Measurements from ENCODE around the gene JAZF1. TPM values are rescaled to one million over a fixed set of nuclear protein-coding genes. Genes with fewer than 3 reads are reported as not detected.

The JAZF1 gene
- total RNA-seq, 2 donors from 2014 or later = 4.0 to 4.9 TPM

DNA sequence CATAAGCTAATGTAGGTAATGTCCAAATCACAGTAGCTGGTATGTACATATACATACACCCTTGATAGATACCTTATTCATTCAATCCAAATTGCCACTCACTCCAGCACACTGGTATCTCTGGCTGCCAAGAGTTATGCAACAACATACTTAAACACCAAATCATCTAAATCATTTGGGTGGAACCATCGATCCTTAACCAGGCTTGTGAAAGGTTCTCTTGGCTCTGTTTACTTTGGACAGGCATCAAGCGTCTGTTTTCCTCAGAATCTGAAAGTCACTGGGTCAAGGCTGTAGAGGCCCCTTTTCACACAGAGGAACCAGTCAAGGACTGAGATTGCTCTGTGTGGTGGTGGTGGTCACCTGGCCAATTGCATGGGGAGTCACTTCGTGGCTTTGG, 24.6 kb downstream of the JAZF1 start:
- H3K4me1 ChIP-seq = peaks cover 33% of the 10 kb centered on the region
- no peaks in the 10 kb centered on the region for H3K27me3 ChIP-seq
- no peak overlapping the region for H3K4me3 ChIP-seq
- H3K27ac ChIP-seq = peak overlapping the region in 2 of 4 donors; percentile 15 to 50
- TF ChIP-seq POLR2A (IDR thresholded peaks at IDR 0.05) = no peak
- TF ChIP-seq, protein P1, sequence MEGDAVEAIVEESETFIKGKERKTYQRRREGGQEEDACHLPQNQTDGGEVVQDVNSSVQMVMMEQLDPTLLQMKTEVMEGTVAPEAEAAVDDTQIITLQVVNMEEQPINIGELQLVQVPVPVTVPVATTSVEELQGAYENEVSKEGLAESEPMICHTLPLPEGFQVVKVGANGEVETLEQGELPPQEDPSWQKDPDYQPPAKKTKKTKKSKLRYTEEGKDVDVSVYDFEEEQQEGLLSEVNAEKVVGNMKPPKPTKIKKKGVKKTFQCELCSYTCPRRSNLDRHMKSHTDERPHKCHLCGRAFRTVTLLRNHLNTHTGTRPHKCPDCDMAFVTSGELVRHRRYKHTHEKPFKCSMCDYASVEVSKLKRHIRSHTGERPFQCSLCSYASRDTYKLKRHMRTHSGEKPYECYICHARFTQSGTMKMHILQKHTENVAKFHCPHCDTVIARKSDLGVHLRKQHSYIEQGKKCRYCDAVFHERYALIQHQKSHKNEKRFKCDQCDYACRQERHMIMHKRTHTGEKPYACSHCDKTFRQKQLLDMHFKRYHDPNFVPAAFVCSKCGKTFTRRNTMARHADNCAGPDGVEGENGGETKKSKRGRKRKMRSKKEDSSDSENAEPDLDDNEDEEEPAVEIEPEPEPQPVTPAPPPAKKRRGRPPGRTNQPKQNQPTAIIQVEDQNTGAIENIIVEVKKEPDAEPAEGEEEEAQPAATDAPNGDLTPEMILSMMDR (IDR thresholded peaks at IDR 0.05) = no peak
- DNase-seq = peak; percentile 12 to 49 (median 24)
- intact Hi-C loops (cut with DNase I) = no loop called here
- H3K9me3 ChIP-seq = no peaks in the 10 kb centered on the region
- ATAC-seq = peak; percentile 77
- 7 to 22% methylated on average over 3 of the region's 3 CpGs for WGBS, 2 donors
- no peaks in the 10 kb centered on the region for H3K36me3 ChIP-seq (replicated peaks in 1 of 2; ENCODE audit: insufficient read depth in 1 of 2, low read depth in 2 of 2)

GRCh38 chr7:28155019-28155660, 25.5 kb downstream of the JAZF1 start:
- 52 to 62% methylated on average over 3 of the region's 3 CpGs for WGBS, 2 donors
- DNase-seq (no peak), ATAC-seq (no peak)
- H3K4me3 ChIP-seq = no peak overlapping the region
- TF ChIP-seq, protein P1 (IDR thresholded peaks at IDR 0.05) = no peak
- TF ChIP-seq POLR2A (IDR thresholded peaks at IDR 0.05) = no peak
- H3K36me3 ChIP-seq (replicated peaks in 1 of 2; ENCODE audit: insufficient read depth in 1 of 2, low read depth in 2 of 2) = no peaks in the 10 kb centered on the region
- no peaks in the 10 kb centered on the region for H3K27me3 ChIP-seq
- H3K9me3 ChIP-seq = no peaks in the 10 kb centered on the region
- H3K27ac ChIP-seq = peak overlapping the region in 1 of 4 donors; percentile 50
- intact Hi-C loops (cut with DNase I) = no loop called here
- peaks cover 37% of the 10 kb centered on the region for H3K4me1 ChIP-seq

DNA sequence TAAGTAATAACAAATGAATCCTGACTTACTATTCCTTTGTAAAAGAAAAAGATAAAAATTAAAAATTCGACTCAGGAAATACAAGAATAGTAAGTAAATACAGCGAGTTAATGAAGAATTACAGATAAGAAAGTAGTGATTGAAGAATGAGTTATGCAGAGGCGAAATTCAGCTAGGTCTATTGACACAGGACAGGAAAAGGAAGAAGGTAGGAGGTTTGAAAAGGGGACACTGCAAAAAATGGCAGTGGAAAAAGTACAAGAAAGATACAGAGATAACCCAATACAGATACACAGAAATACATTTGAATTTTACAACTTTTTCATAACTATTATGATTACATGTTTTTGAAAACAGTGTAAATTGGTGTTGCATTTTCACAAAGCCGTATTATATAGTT, 28.0 kb downstream of the JAZF1 start:
- ATAC-seq = no peak
- Histone ChIP-seq H3K36me3 (replicated peaks in 1 of 2; ENCODE audit: insufficient read depth in 1 of 2, low read depth in 2 of 2) (no peaks in the 10 kb centered on the region), H3K4me1 (peaks cover 52% of the 10 kb centered on the region), H3K27me3 (no peaks in the 10 kb centered on the region), H3K4me3 (no peak overlapping the region), H3K9me3 (no peaks in the 10 kb centered on the region), H3K27ac (no peak overlapping the region)
- 51 to 58% methylated on average over 4 of the region's 4 CpGs for WGBS, 2 donors
- intact Hi-C loops (cut with DNase I) = no loop called here
- no peak for DNase-seq
- no peak for TF ChIP-seq POLR2A (IDR thresholded peaks at IDR 0.05)
- TF ChIP-seq, protein P1 (IDR thresholded peaks at IDR 0.05) = no peak

GRCh38 chr7:28151965-28152364, 28.6 kb downstream of the JAZF1 start:
- Histone ChIP-seq H3K4me3 (no peak overlapping the region), H3K4me1 (peaks cover 46% of the 10 kb centered on the region), H3K27me3 (no peaks in the 10 kb centered on the region), H3K9me3 (no peaks in the 10 kb centered on the region), H3K27ac (no peak overlapping the region), H3K36me3 (replicated peaks in 1 of 2; ENCODE audit: insufficient read depth in 1 of 2, low read depth in 2 of 2) (no peaks in the 10 kb centered on the region)
- no peak for ATAC-seq
- DNase-seq = no peak
- WGBS, 2 donors = 75 to 93% methylated on average over 4 of the region's 4 CpGs
- intact Hi-C loops (cut with DNase I) = no loop called here
- TF ChIP-seq, protein P1 (IDR thresholded peaks at IDR 0.05) = no peak
- no peak for TF ChIP-seq POLR2A (IDR thresholded peaks at IDR 0.05)
